RWPE1 (cell line): Measurements from ENCODE around the gene UBE2R2.

Source experiments
- CTCF ChIA-PET: fragments of 350-600 bp; sonication (Branson Sonifier 250); formaldehyde crosslinking; extraction: SDS; loops from one replicate; lab custom pipeline; 2021; lab: Yijun Ruan, JAX
- POLR2A ChIA-PET: fragments of 400-600 bp; formaldehyde crosslinking; extraction: SDS; loops from one replicate; lab custom pipeline; 2020; ENCODE audit warnings: antibody characterized with exemption; ENCODE audit not compliant: low non-redundant PET; lab: Yijun Ruan, JAX
- DNase-seq: peaks from one replicate; pipeline ENCODE4 v3.0.0; 2012; ENCODE audit warnings: low spot score
- H3K27ac ChIP-seq: fragments of 450-650 bp; 2 replicates; pipeline ENCODE4 v1.5.1; 2017
- TF ChIP-seq, protein P1 (sequence below): fragments of 450-650 bp; conservative IDR thresholded peaks from 2 replicates; pipeline ENCODE4 v1.5.1; 2017; ENCODE audit warnings: low read depth, mild to moderate bottlenecking

The UBE2R2 gene

DNA sequence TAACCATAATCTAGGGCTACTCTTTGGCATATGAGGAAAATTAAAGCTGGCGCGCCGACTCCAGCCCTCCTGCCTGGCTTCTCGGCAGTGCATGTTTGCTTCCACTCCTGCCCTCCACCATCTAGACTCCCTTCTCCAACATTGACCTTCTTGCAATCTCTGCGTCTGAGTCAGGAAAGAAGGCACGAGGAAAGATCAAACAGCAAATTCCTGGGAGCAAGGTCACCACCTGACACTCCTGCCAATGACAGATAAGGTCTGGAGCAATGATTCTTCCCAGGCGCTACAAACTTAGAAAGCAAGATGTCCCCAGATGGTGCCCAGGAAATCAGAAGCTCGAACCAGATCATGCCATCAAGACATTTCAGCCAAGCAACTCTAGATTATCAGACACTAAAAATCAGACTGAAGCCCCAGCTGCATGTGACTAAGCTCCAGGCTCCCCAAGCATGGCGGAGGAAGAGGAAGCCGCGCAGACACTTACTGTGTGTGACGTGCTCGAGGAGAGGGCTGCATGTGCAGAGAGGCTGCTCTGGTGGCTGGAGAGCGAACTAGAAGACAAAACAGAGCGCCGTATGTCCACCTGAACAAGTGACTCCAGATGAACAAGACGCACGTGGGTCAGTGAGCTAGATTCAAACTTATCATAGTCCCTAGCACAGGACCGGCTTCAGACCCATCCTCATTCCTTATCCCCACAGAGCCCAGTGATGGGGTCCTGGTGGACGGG, 115.3 kb downstream of the UBE2R2 start:
- DNase-seq = no peak
- peak overlapping the region; percentile 9 for H3K27ac ChIP-seq
- CTCF ChIA-PET = no interaction called here
- TF ChIP-seq, protein P1, sequence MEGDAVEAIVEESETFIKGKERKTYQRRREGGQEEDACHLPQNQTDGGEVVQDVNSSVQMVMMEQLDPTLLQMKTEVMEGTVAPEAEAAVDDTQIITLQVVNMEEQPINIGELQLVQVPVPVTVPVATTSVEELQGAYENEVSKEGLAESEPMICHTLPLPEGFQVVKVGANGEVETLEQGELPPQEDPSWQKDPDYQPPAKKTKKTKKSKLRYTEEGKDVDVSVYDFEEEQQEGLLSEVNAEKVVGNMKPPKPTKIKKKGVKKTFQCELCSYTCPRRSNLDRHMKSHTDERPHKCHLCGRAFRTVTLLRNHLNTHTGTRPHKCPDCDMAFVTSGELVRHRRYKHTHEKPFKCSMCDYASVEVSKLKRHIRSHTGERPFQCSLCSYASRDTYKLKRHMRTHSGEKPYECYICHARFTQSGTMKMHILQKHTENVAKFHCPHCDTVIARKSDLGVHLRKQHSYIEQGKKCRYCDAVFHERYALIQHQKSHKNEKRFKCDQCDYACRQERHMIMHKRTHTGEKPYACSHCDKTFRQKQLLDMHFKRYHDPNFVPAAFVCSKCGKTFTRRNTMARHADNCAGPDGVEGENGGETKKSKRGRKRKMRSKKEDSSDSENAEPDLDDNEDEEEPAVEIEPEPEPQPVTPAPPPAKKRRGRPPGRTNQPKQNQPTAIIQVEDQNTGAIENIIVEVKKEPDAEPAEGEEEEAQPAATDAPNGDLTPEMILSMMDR = no peak
- POLR2A ChIA-PET = no interaction called here

DNA sequence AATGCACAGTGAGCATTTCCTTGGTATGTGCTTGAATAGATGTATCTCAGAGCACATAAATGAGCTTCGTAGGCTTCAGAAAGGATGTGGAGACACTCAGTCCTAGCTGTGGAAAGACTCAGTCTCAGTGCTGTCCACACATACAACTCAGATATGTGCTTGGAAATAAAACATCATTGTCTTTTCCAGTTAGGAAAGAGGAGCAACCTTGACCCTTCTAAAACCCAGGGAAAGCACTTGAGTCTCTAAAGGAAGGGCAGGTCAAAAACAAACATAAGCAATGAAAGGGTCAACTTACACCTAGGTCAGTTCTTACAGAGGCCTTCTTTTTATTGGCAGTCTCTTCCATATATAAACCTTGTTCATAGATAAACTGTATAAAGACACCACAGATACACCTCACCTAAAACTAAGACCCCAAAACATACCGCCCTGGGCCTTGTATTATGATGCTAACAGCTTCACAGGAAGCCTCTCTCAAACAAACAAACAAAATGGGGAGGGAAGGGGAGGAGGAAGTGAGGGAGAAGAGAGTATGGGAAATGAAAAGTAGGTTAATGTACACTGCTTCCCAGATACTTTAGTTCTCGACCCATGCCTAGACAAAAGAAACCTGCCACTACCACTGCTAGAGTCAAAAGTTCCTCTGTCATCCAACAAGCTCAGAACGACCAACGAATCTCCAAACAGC, 117.4 kb downstream of the UBE2R2 start:
- POLR2A ChIA-PET = no interaction called here
- CTCF ChIA-PET = interaction anchor here (0.6 to 0.7 kb wide), 2 partner anchors 150 to 153 kb away, joined by 3 to 4 read pairs; no protein-coding TSS in a partner anchor
- no peak for DNase-seq
- TF ChIP-seq, protein P1 = no peak
- H3K27ac ChIP-seq = no peak overlapping the region

DNA sequence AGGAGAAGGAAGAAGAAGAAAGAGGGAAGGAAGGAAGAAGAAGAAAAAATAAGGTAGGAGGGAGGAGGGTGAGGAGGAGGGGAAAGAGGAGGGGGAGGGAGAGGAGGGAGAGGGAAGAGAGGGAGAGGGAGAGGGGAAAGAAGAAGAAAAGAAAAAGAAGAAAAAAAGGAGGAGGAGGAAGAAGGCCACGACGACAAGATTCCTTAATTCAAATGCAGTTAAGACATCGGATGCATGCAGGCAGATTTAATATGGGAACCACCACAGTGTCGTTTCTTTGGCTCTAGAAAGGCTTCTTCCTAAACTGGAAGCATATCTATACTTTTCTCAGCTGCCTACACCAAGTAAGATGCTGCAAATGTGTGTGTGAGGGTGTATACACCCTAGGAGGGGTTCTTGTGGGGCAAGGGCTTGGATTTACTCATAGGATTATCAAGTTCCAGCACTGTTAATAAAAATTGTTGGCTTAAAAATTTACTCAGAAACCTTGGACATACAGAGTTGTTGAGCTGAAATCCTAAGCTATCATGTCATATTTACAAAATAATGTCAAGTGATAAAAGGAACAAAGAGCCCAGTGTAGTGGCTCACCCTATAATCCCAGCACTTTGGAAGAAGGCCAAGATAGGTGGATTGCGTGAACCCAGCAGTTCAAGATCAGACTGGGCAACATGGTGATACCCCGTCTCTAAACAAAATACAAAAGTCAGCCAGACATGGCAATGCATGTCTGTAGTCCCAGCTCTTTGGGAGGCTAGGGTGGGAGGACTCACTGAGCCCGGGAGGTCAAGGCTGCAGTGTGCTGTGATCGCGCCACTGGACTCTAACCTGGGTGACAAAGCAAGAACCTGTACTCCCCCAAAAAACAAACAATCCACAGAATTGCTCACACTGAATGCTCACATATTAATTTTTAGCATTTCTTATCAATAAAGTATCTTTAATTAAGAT, 123.2 kb downstream of the UBE2R2 start:
- ChIA-PET CTCF (no interaction called here), POLR2A (no interaction called here)
- H3K27ac ChIP-seq = 0 out of 2 replicates have a peak overlapping the region, but pooled peaks have one; percentile 35
- TF ChIP-seq, protein P1 = no peak
- no peak for DNase-seq

DNA sequence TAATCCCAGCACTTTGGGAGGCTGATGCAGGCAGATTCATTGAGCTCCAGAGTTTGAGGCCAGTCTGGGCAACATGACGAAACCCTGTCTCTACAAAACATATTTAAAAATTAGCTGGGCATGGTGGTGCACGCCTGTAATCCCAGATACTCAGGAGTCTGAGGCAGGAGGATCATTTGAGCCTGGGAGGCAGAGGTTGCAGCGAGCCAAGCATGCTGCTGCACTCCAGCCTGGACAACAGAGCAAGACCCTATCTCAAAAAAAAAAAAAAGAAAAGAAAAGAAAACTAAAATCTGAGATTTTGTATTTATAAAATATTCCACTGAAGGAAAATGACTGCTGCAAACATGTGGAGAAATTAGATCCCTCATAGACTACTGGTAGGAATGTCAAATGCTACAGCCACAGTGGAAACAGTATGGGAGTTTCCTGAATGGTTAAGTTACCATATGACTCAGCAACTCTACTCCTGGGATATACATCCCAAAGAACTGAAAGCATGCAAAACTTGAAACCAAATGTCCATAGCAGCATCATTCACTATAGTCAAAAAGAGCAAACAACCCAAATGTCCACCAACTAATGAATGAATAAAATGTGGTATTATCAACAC, 125.6 kb downstream of the UBE2R2 start:
- TF ChIP-seq, protein P1 = no peak
- ChIA-PET CTCF (no interaction called here), POLR2A (no interaction called here)
- peak; percentile 40 for DNase-seq
- H3K27ac ChIP-seq = peak overlapping the region; percentile 58

DNA sequence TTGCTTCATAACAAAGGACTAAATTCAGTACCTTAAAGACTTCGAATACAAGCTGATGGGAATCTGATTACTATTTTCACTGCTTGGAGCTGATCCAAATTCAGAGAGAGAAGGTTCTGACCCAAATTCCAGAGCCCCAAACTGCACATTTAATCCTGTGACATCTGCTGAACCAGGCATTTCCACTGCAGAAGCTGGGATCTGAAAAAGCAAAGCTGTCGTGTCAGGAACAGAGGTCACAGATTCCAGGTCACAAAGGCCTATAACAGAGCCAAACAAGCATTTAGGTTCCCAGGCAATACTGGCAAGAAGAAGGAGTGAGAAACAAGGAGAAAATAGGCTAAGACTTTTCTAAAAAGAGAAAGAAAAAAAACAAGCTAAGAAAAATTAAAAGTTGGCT, 126.4 kb downstream of the UBE2R2 start:
- TF ChIP-seq, protein P1 = no peak
- CTCF ChIA-PET = interaction anchor here (0.6 kb wide), 1 partner anchor 623 kb away, joined by 4 read pairs; no protein-coding TSS in a partner anchor
- POLR2A ChIA-PET = no interaction called here
- H3K27ac ChIP-seq = no peak overlapping the region
- DNase-seq = no peak
